ENCODE results near the gene PARD3.
"Not testable (repeated sequence)": the region's sequence is repeated elsewhere in the genome, so short reads cannot be mapped to it uniquely, and the experiment has no call there.

The PARD3 gene

GRCh38 chr10:34399013-34399412 lies 416.1 kb downstream of the PARD3 start:
- Histone ChIP-seq H2AFZ (ENCODE audit: low read depth) (no peak overlapping the region), H3K27me3 (ENCODE audit: insufficient read depth, low read depth) (no peaks in the 10 kb centered on the region), H3K4me2 (no peak overlapping the region), H3K79me2 (ENCODE audit: insufficient read depth, low read depth) (no peaks in the 10 kb centered on the region), H4K20me1 (ENCODE audit: insufficient read depth) (no peaks in the 10 kb centered on the region), H3K4me3 (IDR thresholded peaks at IDR 0.05; ENCODE audit: insufficient read depth, low read depth, low read length) (no peak overlapping the region), H3K36me3 (ENCODE audit: insufficient read depth) (no peaks in the 10 kb centered on the region), H3K4me1 (ENCODE audit: low read depth, poor library complexity, severe bottlenecking) (no peaks in the 10 kb centered on the region), H3K9ac (no peak overlapping the region), H3K27ac (no peak overlapping the region)
- no peak for TF ChIP-seq CTCF (conservative IDR thresholded peaks at IDR 0.05; ENCODE audit: low read depth, low read length)

GRCh38 chr10:34397324-34397723 lies 417.8 kb downstream of the PARD3 start:
- no peak overlapping the region for H3K27ac ChIP-seq
- no peak overlapping the region for H3K4me2 ChIP-seq
- H4K20me1 ChIP-seq (ENCODE audit: insufficient read depth): no peaks in the 10 kb centered on the region
- H3K4me3 ChIP-seq (IDR thresholded peaks at IDR 0.05; ENCODE audit: insufficient read depth, low read depth, low read length): no peak overlapping the region
- no peaks in the 10 kb centered on the region for H3K36me3 ChIP-seq (ENCODE audit: insufficient read depth)
- H3K79me2 ChIP-seq (ENCODE audit: insufficient read depth, low read depth): no peaks in the 10 kb centered on the region
- no peak overlapping the region for H3K9ac ChIP-seq
- TF ChIP-seq CTCF (conservative IDR thresholded peaks at IDR 0.05; ENCODE audit: low read depth, low read length): no peak
- H2AFZ ChIP-seq (ENCODE audit: low read depth): no peak overlapping the region
- no peaks in the 10 kb centered on the region for H3K4me1 ChIP-seq (ENCODE audit: low read depth, poor library complexity, severe bottlenecking)
- H3K27me3 ChIP-seq (ENCODE audit: insufficient read depth, low read depth): no peaks in the 10 kb centered on the region

GRCh38 chr10:34396663-34397062 lies 418.4 kb downstream of the PARD3 start:
- Histone ChIP-seq H2AFZ (ENCODE audit: low read depth) (no peak overlapping the region), H3K36me3 (ENCODE audit: insufficient read depth) (no peaks in the 10 kb centered on the region), H3K27me3 (ENCODE audit: insufficient read depth, low read depth) (no peaks in the 10 kb centered on the region), H4K20me1 (ENCODE audit: insufficient read depth) (no peaks in the 10 kb centered on the region), H3K4me2 (no peak overlapping the region), H3K4me1 (ENCODE audit: low read depth, poor library complexity, severe bottlenecking) (no peaks in the 10 kb centered on the region), H3K27ac (no peak overlapping the region), H3K4me3 (IDR thresholded peaks at IDR 0.05; ENCODE audit: insufficient read depth, low read depth, low read length) (no peak overlapping the region), H3K79me2 (ENCODE audit: insufficient read depth, low read depth) (no peaks in the 10 kb centered on the region), H3K9ac (no peak overlapping the region)
- TF ChIP-seq CTCF (conservative IDR thresholded peaks at IDR 0.05; ENCODE audit: low read depth, low read length): no peak

GRCh38 chr10:34392641-34393170 lies 422.4 kb downstream of the PARD3 start:
- Histone ChIP-seq H3K4me3 (IDR thresholded peaks at IDR 0.05; ENCODE audit: insufficient read depth, low read depth, low read length) (no peak overlapping the region), H4K20me1 (ENCODE audit: insufficient read depth) (no peaks in the 10 kb centered on the region), H3K27ac (no peak overlapping the region), H2AFZ (ENCODE audit: low read depth) (no peak overlapping the region), H3K36me3 (ENCODE audit: insufficient read depth) (no peaks in the 10 kb centered on the region), H3K79me2 (ENCODE audit: insufficient read depth, low read depth) (no peaks in the 10 kb centered on the region), H3K9ac (no peak overlapping the region), H3K4me1 (ENCODE audit: low read depth, poor library complexity, severe bottlenecking) (no peaks in the 10 kb centered on the region), H3K27me3 (ENCODE audit: insufficient read depth, low read depth) (no peaks in the 10 kb centered on the region), H3K4me2 (no peak overlapping the region)
- no peak for TF ChIP-seq CTCF (conservative IDR thresholded peaks at IDR 0.05; ENCODE audit: low read depth, low read length)

- H3K4me2 ChIP-seq; H2AFZ ChIP-seq (ENCODE audit: low read depth); H3K9ac ChIP-seq; H3K4me3 ChIP-seq (IDR thresholded peaks at IDR 0.05; ENCODE audit: insufficient read depth, low read depth, low read length); H3K27ac ChIP-seq; H3K27me3 ChIP-seq (ENCODE audit: insufficient read depth, low read depth); H3K79me2 ChIP-seq (ENCODE audit: insufficient read depth, low read depth); H3K36me3 ChIP-seq (ENCODE audit: insufficient read depth); H3K4me1 ChIP-seq (ENCODE audit: low read depth, poor library complexity, severe bottlenecking); H4K20me1 ChIP-seq (ENCODE audit: insufficient read depth): not testable (repeated sequence)
These were observed 423.9 kb downstream of the PARD3 start for GRCh38 chr10:34391168-34391567.

Measured in KMS-11 (cell line).